Left cardiac atrium (tissue), 4 donors: ENCODE measurements around the gene DPP6. TPM values are rescaled to one million over a fixed set of nuclear protein-coding genes. Genes with fewer than 3 reads are reported as not detected.

ENCODE experiments used
- ATAC-seq, 2 donors: fragments of 200-7000 bp; cut with Tn5 transposase; one replicate each; pipeline ENCODE4 v1.9.1; 2020; ENCODE audit warnings: mild to moderate bottlenecking in 2 of 2, moderate library complexity in 2 of 2
- DNase-seq: peaks from one replicate; pipeline ENCODE4 v3.0.0-alpha.2; 2020
- intact Hi-C, 2 donors: fragments of 100-400 bp; cut with DNase I; formaldehyde crosslinking; loops; one replicate each; pipeline versions ENCODE4 v1.14.1 to v1.15.1; 2022 to 2023
- total RNA-seq, 2 donors: library from RNA; stranded (reverse); fragmentation: NEBNext Ultra II Directional; extraction: Animal tissue kit (Norgen Biotek cat#: 25700); gene quantifications; one replicate each; pipeline ENCODE4 v1.2.1, GENCODE V29; 2021
- donor health status: DM: no; HTN: yes; CAD: no.
- donor health status: DM: no; HTN: yes; CAD: no; lungs with severe emphysema.
- donor health status: DM: yes; HTN: yes; CAD: no.
- donor health status: Dilated cardiomyopathy.

DPP6 gene
- total RNA-seq, 2 donors from 2014 or later: 0.42 to 0.56 TPM

GRCh38 chr7:154304231-154304630, 252.0 kb downstream of the DPP6 start:
- intact Hi-C loops: no loop called here
- ATAC-seq (no peak), DNase-seq (no peak)

- intact Hi-C loops: no loop called here
- ATAC-seq (no peak), DNase-seq (no peak)
Observed at GRCh38 chr7:154304740-154305700, 252.8 kb downstream of the DPP6 start.

GRCh38 chr7:154306036-154306435, 253.8 kb downstream of the DPP6 start:
- ATAC-seq (no peak), DNase-seq (no peak)
- intact Hi-C loops: no loop called here

- intact Hi-C loops: no loop called here
- ATAC-seq (no peak), DNase-seq (no peak)
Observed at GRCh38 chr7:154308928-154309327, 256.7 kb downstream of the DPP6 start.

- ATAC-seq (no peak), DNase-seq (no peak)
- intact Hi-C loops: no loop called here
Observed at GRCh38 chr7:154310114-154310513, 257.9 kb downstream of the DPP6 start.

- intact Hi-C loops: no loop called here
- DNase-seq: no peak
- ATAC-seq: no peak
Observed at GRCh38 chr7:154324196-154324595, 272.0 kb downstream of the DPP6 start.

- no peak for DNase-seq
- intact Hi-C loops: no loop called here
- ATAC-seq: no peak
Observed at GRCh38 chr7:154326421-154326820, 274.2 kb downstream of the DPP6 start.

- no peak for DNase-seq
- intact Hi-C loops: no loop called here
- no peak for ATAC-seq
Observed at GRCh38 chr7:154330318-154330717, 278.1 kb downstream of the DPP6 start.

GRCh38 chr7:154332811-154333580, 280.8 kb downstream of the DPP6 start:
- ATAC-seq: no peak
- intact Hi-C loops: no loop called here
- DNase-seq: no peak

- DNase-seq: no peak
- ATAC-seq: no peak
- intact Hi-C loops: no loop called here
Observed at GRCh38 chr7:154336295-154336694, 284.1 kb downstream of the DPP6 start.

- ATAC-seq: no peak
- DNase-seq: no peak
- intact Hi-C loops: no loop called here
Observed at GRCh38 chr7:154338701-154339506, 286.7 kb downstream of the DPP6 start.

- intact Hi-C loops: no loop called here
- DNase-seq (no peak), ATAC-seq (no peak)
Observed at GRCh38 chr7:154342971-154343633, 290.9 kb downstream of the DPP6 start.

GRCh38 chr7:154343778-154344412, 291.7 kb downstream of the DPP6 start:
- DNase-seq: no peak
- no peak for ATAC-seq
- intact Hi-C loops: no loop called here

- ATAC-seq (no peak), DNase-seq (no peak)
- intact Hi-C loops: no loop called here
Observed at GRCh38 chr7:154345093-154345492, 292.9 kb downstream of the DPP6 start.

- DNase-seq (no peak), ATAC-seq (no peak)
- intact Hi-C loops: no loop called here
Observed at GRCh38 chr7:154347700-154348266, 295.6 kb downstream of the DPP6 start.

GRCh38 chr7:154350892-154351291, 298.7 kb downstream of the DPP6 start:
- intact Hi-C loops: no loop called here

GRCh38 chr7:154353355-154353767, 301.2 kb downstream of the DPP6 start:
- no peak for DNase-seq
- intact Hi-C loops: no loop called here
- no peak for ATAC-seq

More at GRCh38 chr7:154350892-154351291, 298.7 kb downstream of the DPP6 start:
- DNase-seq (no peak), ATAC-seq (no peak)

GRCh38 chr7:154364170-154364569, 312.0 kb downstream of the DPP6 start:
- ATAC-seq (no peak), DNase-seq (no peak)
- intact Hi-C loops: no loop called here
